Transverse colon (tissue), 4 donors: Measurements from ENCODE around the gene FLOT1. TPM values are rescaled to one million over a fixed set of nuclear protein-coding genes. Genes with fewer than 3 reads are reported as not detected.

Experiments used
- DNase-seq: peaks from one replicate; pipeline ENCODE4 v3.0.0-alpha.2; 2019
- H3K27ac ChIP-seq, 4 donors: fragments of 200-600 bp; sonication (generic); 2 replicates each; pipeline ENCODE4 v1.5.1; 2016 to 2018; ENCODE audit warnings: inconsistent platforms in 4 of 4
- H3K27me3 ChIP-seq: fragments of 200-600 bp; sonication (generic); 2 replicates; pipeline ENCODE4 v1.5.1; 2017; ENCODE audit warnings: inconsistent platforms
- H3K36me3 ChIP-seq, 4 donors: fragments of 200-600 bp; sonication (generic); 2 replicates each; pipeline ENCODE4 v1.5.1; 2017 to 2019; ENCODE audit warnings: inconsistent platforms in 4 of 4
- H3K4me1 ChIP-seq, 4 donors: fragments of 200-600 bp; sonication (generic); 2 replicates each; pipeline ENCODE4 v1.5.1; 2017 to 2020; ENCODE audit warnings: inconsistent platforms in 4 of 4
- H3K4me3 ChIP-seq, 4 donors: fragments of 200-600 bp; sonication (generic); 1 replicate in 1 of 4; 2 replicates in 3 of 4; pipeline versions ENCODE4 v1.5.1 to v1.6.1; 2017 to 2019; ENCODE audit warnings: inconsistent platforms in 4 of 4
- H3K9me3 ChIP-seq, 2 donors: fragments of 200-600 bp; sonication (generic); 2 replicates each; pipeline ENCODE4 v1.5.1; 2017 to 2019; ENCODE audit warnings: inconsistent platforms in 2 of 2
- CTCF ChIP-seq, 5 experiments: fragments of 200-600 bp in 3 of 5; fragments of 450-650 bp in 2 of 5; sonication (generic) in 3 of 5; IDR thresholded peaks; 1 replicate in 2 of 5; 2 replicates in 3 of 5; pipeline ENCODE4 v1.5.1; 2016 to 2017; ENCODE audit warnings: antibody characterized with exemption in 5 of 5, inconsistent platforms in 3 of 5, mild to moderate bottlenecking in 2 of 5, moderate library complexity in 1 of 5
- EP300 ChIP-seq: sonication (generic); formaldehyde crosslinking; IDR thresholded peaks from one replicate; pipeline ENCODE4 v1.6.1; 2017; ENCODE audit warnings: antibody characterized with exemption, low read depth
- POLR2A ChIP-seq: fragments of 450-650 bp; IDR thresholded peaks from one replicate; pipeline ENCODE4 v1.6.1; 2016; ENCODE audit warnings: antibody characterized with exemption, mild to moderate bottlenecking, moderate library complexity
- POLR2AphosphoS5 ChIP-seq, 3 donors: sonication (generic); formaldehyde crosslinking; IDR thresholded peaks; one replicate each; pipeline ENCODE4 v1.6.1; 2016; ENCODE audit warnings: antibody characterized with exemption in 3 of 3
- WGBS, 2 donors: methylation state at CpG; one replicate each; pipeline ENCODE4 v1.1.5; 2018; ENCODE audit warnings: low coverage in 1 of 2; 5-methylcytosine and 5-hydroxymethylcytosine counted together
- in situ Hi-C, 4 donors: fragments of 200-750 bp; cut with MboI; loops; one replicate each; pipeline versions ENCODE4 v1.15.0 to v1.15.1; 2017; ENCODE audit warnings: low sequenced_read_pairs in 3 of 4, low pct_ligation_motif_present in 1 of 4, low pct_unique_long_range_greater_than_20kb in 1 of 4
- intact Hi-C: fragments of 100-400 bp; cut with DNase I; formaldehyde crosslinking; loops from one replicate; pipeline ENCODE4 v1.15.1; 2023; ENCODE audit warnings: low total_unique reads
- total RNA-seq, 4 donors: library from RNA; depleted of rRNA; stranded (reverse); fragments of >200 nt; gene quantifications; one replicate each; pipeline ENCODE4 v1.1.0, GENCODE V29; 2016

The FLOT1 gene
- total RNA-seq, 4 donors from 2014 or later = 123 to 146 (median 139) TPM

- intact Hi-C loops = no loop called here
- TF ChIP-seq POLR2A (no peak), CTCF (IDR thresholded peaks at IDR 0.05) (no peak), POLR2AphosphoS5 (IDR thresholded peaks at IDR 0.05) (no peak), EP300 (no peak)
- Histone ChIP-seq H3K9me3 (no peaks in the 10 kb centered on the region), H3K36me3 (peaks cover 0 to 57% (median 21%) of the 10 kb centered on the region in 4 donors), H3K27ac (no peak overlapping the region), H3K4me1 (peaks cover 7 to 38% (median 15%) of the 10 kb centered on the region in 4 donors), H3K4me3 (no peak overlapping the region), H3K27me3 (no peaks in the 10 kb centered on the region)
- in situ Hi-C loops = loop anchor here in 3 of 4 donors (10.0 to 25.0 kb wide), 2 partner anchors 92 to 155 kb away; partner anchors contain the start of gene DDR1 (in 2 of the 3)
- no peak for DNase-seq
- 93 to 100% methylated on average over 1 to 12 of the region's 12 CpGs for WGBS, 2 donors
Measured at GRCh38 chr6:30732237-30732943, 10.1 kb downstream of the FLOT1 start.

GRCh38 chr6:30730601-30731435, 11.7 kb downstream of the FLOT1 start:
- intact Hi-C loops = no loop called here
- Histone ChIP-seq H3K4me3 (peak overlapping the region in 1 of 4 donors; percentile 29), H3K9me3 (no peaks in the 10 kb centered on the region), H3K4me1 (peaks cover 7 to 22% (median 9%) of the 10 kb centered on the region in 4 donors), H3K27me3 (no peaks in the 10 kb centered on the region), H3K36me3 (peaks cover 0 to 46% (median 22%) of the 10 kb centered on the region in 4 donors), H3K27ac (peak overlapping the region; percentile 52 to 73 (median 71))
- TF ChIP-seq POLR2A (no peak), CTCF (IDR thresholded peaks at IDR 0.05) (peak; percentile 60 to 86 (median 69)), EP300 (no peak), POLR2AphosphoS5 (IDR thresholded peaks at IDR 0.05) (peak in 2 of 3 donors; percentile 32 to 33)
- in situ Hi-C loops = loop anchor here in 3 of 4 donors (10.0 to 25.0 kb wide), 2 partner anchors 94 to 156 kb away; partner anchors contain the start of gene DDR1 (in 2 of the 3)
- peak; percentile 92 for DNase-seq
- WGBS, 2 donors = 35 to 52% methylated on average over 7 to 30 of the region's 30 CpGs

GRCh38 chr6:30727920-30728553, 14.4 kb downstream of the FLOT1 start:
- no peak for DNase-seq
- Histone ChIP-seq H3K27me3 (no peaks in the 10 kb centered on the region), H3K9me3 (no peaks in the 10 kb centered on the region), H3K27ac (peak overlapping the region in 3 of 4 donors; percentile 7 to 43 (median 8)), H3K4me1 (peaks cover 7 to 36% (median 9%) of the 10 kb centered on the region in 4 donors), H3K4me3 (no peak overlapping the region), H3K36me3 (peaks cover 0 to 46% (median 20%) of the 10 kb centered on the region in 4 donors)
- in situ Hi-C loops (loop anchor here (5.0 to 25.0 kb wide), 3 partner anchors 51 to 159 kb away; partner anchors contain the start of gene DDR1 (in 2 of the 4)), intact Hi-C loops (no loop called here)
- WGBS, 2 donors = 48 to 78% methylated on average over 3 to 7 of the region's 7 CpGs
- TF ChIP-seq EP300 = no peak
- no peak for TF ChIP-seq POLR2A
- TF ChIP-seq CTCF (IDR thresholded peaks at IDR 0.05) = no peak
- TF ChIP-seq POLR2AphosphoS5 (IDR thresholded peaks at IDR 0.05) = no peak
